GM19372 (cell line): ENCODE measurements around the gene PRDM12.
"Not testable (repeated sequence)": the region's sequence is repeated elsewhere in the genome, so short reads cannot be mapped to it uniquely, and the experiment has no call there.

Experiments used
- ATAC-seq: cut with Tn5 transposase; IDR thresholded peaks from one replicate; pipeline ENCODE4 v1.9.1; 2021; ENCODE audit warnings: mild to moderate bottlenecking, low read depth, moderate library complexity; ENCODE audit not compliant: unreplicated experiment

PRDM12 gene

DNA sequence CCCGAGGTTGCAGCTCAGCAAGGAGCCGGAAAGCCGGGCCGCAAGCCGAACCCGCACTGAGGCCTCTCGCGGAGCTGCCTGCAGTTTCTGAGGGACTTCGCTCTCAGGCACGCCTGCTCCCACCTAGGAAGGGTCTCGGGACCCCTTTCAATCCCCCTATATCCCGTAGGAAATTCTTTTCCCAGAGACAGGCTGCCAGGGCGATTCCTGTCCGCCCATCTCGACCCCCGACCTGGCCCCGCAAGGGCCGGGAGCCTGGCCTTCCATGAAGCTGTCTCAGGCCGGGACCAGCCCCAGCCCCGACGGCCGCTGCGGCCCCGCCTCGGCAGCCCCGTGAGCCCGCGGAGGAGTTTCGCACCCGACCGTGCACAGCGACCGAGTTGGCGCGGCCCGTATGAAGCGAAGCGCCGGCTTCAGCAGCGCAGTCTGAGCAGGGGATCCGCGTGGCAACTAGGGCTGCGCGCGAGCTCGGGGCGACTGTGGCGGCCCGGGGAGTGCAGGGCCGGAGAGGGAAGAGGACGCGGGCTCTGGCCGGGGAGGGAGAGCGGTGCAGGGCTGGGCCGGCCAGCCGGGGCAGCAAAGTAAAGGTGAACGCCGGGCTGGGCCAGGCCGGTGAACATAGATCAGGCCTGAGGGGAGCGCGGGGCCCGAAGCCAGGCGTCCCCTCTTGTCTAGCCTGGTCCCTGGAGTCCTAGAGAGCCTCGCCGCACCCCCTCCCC is 977 bp upstream of the PRDM12 start:
- ATAC-seq: no peak

DNA sequence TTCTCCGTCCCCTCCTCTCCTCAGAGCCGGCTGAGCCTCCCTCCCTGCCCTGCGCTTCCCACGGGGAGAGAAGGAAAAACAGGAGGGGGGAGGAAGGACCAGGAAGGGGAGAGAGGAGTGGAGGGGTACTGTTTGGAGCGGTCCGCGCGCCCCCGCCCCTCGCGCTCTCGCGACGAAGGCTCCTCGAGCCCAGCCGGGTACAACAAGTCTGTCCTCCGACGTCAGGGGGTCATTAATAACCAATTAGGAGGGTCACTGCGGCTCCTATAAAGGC is 480 bp upstream of the PRDM12 start:
- no peak for ATAC-seq

DNA sequence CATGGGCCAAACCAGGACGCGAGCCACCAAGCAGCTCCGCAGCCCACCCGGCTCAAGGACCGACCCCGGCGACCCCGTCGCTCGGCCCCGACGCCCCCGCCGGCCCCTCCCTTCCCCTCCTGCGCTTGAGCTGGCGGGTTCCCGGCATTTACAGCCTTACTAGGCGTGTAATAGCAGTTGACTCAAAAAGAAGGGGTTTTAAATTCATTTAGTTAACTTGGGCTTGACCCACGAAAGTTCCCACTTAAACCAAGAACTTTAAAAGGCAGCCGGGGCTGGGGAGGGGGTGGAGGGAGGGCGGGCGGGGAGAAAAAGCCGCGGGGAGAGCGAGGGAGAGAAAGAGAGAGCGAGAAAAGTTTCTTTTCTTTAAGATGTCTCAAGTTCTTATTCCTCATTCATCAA is 636 bp downstream of the PRDM12 start:
- ATAC-seq: no peak

DNA sequence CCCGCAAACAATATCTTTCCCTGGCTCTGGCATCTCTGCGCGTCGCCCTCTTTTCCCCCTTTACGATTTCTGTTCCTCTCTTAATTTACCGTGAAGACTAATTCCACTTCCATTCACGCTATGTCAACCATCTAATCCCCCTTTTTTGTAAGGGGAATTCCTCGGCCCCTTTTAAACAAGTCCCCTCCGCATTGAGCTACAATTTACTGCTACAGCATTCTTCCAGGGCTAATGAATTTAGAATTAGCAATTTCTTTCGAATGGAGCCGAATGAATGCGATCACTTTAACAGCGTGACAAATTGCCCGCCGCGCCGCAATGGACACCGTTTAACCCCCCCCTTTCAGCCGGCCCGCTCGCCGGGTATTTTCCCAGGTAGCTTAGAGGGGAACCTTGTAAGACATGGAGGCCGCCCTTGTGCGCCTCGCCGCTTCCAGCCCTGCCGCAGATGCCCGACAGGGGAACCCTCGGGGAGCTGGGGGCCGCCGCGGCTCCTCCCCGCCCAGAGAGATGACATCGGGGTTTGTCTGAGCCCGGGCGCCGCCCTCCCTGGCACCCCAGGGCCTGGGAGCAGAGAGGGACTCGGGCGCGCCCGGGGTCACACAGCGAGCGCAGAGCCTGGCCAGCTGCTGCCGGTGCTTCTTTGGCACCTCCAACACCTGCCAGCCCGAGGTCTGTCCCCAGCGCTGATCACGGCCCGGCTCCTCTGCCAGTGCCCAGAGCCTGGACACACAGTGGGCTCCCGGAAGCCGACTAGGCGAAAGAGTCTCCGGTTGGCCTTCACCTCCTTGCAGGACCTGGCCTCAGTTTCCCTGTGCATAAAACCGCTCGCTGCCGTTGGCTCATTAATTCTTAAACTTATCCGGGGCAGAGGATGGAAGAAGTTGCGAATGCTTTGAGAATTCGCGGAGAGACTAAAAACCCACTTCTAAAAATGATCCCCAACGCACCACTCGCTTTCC is 1.3 kb downstream of the PRDM12 start:
- ATAC-seq: no peak

DNA sequence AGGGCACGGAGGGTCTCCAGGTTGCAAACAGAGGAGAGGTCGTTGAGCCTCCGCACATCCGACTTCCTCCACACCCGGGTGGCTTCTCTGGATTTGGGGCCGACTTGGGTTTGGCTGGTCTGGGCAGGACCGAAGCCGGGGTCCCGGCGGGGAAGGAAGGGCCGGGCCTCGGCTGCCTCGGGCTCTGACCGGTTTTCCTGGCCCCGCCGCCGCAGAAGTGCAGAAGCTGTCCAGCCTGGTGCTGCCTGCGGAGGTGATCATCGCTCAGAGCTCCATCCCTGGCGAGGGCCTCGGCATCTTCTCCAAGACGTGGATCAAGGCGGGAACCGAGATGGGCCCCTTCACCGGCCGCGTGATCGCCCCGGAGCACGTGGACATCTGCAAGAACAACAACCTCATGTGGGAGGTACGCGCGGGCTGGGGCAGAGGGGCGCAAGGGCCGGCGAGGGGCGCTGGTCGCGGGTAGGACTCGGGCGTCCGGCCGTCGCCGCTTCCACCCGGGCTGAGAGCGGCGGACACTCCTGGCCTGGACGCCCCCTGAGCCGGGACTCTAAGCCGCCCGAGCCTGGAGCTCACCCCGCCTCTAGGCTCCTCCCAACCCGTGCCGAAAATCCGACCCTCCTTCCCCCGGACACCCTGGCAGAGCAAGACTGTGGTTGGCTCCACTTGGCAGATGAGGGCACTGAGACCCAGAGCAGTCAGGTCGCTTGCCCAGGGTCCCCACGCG is 2.2 kb downstream of the PRDM12 start:
- ATAC-seq: no peak

DNA sequence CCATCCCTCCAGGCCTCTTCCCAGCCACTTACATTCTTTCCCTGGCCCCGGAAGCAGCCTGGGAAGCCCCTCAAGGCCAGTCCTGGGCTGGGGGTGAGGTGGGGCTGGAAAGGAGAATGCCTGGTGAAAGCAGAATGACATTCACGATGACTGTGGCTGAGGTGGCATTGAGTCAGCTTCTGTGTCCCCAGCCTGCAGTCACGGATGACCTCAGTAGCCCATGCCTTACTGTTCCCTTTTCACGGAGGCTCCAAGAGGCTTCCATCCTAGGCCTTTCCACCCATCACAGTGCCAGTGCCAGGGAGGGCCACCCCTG is 2.7 kb downstream of the PRDM12 start:
- no peak for ATAC-seq

DNA sequence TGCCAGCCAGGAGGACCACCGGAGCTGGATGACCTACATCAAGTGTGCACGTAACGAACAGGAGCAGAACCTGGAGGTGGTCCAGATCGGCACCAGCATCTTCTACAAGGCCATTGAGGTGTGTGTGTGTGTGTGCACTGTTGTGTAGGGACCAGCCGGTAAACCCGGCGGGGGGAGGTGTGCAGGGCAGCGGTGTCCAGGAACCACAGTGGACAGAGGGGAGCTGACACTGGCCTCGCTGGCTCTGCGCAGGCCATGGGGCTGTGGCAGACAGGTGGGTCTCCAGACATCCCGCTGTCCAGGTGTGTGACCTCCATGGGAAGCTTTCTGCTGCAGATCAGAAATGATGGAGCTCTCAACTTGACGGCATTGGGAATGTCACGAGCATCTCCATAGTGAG is 3.8 kb downstream of the PRDM12 start:
- no peak for ATAC-seq

DNA sequence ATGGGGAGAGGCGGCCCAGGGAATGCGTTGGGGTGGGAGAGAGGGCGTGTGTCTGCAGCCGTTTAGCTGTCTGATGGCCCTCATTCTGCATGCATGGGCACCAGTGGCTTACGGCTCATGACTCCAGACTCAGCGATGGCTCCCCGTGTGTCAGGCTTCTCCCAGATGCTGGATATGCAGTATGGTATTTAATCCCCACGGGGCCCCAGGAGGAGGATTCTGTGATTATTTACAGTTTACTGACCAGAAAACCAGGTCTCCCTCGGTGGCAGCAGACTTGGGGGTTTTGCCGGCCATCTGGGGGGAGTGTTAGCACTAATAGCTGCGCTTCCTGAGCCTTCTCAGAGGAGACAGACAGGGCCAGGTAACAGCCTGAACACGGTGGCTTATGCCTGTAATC is 4.3 kb downstream of the PRDM12 start:
- ATAC-seq: no peak

DNA sequence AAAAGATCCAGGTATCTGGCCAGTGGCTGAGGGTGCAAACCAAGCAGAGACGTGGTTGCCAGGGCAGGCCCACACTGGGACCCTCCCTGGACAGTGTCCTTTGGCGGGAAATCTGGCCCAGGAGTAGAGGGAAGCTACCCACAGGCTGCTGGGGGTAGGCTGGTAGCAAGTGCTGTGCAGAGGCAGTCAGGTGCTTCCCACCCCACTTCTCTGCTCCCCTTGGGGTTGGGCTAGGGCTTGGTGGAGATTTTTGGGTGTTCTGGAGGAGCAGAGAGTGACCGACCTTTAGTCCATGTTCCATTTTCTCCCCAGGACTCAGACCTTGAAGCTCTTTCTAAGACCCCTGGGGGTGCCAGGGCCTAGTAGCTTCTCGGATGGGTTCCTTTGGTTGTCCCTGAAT is 5.6 kb downstream of the PRDM12 start:
- ATAC-seq: no peak

DNA sequence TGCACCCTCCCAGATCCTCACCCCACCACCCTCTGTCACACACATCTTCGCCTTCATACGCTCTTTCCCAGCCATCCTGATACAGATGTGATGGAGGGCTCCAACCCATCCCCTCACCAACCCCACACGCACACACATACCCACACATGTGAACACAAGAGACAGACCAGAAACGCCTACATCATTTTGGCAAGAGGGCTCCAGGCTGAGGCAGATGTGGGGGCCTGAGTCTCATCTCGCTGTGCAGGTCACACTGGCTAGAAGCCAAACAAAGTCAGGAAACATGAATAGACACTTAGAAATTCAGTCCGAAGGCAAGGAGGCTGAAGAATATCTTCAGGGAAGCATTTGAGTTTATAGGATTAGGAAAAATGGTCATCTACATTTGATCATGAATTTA is 6.2 kb downstream of the PRDM12 start:
- no peak for ATAC-seq

DNA sequence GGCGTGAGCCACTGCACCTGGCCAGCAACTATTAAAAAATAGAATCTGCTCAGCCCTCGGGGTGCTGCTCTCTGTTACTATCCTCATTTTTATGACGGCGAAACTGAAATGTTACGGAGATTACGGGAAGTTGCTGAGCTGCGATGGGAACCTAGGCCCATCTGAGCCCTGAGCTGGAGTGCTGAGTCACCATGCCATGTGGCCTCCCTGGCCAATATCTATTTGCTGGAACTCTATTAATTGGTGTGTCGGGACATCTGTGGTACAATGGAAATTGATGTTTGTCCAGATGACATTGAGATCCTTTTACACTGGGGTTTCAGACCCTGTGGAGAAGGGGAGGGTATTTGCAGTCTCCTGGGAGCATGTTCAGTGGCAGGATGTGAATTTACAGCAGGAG is 8.1 kb downstream of the PRDM12 start:
- ATAC-seq: no peak

DNA sequence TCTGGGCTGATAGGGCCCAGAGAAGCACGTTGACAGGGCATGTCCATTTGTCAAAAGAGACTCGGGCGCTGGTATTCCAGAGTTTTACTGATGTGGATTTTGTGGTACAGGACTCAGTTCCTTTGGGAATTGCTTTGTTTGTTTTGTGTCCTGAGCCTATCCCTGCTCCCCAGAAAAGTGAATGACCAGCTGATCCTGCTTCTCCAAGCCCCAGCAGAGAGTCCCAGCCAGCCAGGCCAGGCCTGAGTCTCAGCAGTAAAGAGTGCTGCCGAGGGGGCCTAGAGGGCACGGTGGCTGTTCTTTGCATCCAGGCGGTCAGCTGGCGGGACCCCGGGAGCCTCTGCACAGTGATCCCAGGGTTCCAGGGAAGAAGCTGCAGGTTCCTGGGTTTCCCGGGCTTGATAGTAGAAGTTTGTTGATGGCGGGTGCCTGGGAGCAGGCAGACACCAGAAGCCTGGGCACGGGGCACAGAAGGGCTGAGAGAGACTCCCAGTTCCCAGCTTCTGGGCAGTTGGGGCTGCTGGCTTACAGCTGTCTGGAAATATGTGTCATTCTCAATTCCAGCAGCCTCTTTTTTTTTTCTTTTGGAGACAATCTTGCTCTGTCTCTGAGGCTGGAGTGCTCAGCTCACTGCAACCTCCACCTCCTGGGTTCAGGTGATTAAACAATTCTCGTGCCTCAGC is 8.7 kb downstream of the PRDM12 start:
- ATAC-seq: no peak

DNA sequence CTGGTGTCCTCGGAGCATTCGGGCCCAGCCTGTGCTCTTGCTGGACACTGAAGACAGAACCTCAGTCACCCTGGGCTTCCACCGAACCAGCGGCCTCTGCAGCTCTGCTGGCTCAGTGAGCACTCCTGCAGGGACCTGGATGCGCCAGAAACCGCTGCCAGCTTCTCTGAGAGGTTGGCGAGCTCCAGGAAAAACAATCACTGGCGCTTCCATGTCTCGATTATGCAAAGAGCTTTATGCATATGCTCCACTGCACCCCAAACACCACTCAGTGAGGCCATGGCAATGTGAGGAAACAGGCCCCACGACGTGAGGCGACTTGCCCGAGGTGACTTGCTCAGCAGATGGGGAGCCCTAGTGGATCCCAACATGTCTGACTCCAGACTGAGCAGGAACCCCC is 11.0 kb downstream of the PRDM12 start:
- no peak for ATAC-seq

DNA sequence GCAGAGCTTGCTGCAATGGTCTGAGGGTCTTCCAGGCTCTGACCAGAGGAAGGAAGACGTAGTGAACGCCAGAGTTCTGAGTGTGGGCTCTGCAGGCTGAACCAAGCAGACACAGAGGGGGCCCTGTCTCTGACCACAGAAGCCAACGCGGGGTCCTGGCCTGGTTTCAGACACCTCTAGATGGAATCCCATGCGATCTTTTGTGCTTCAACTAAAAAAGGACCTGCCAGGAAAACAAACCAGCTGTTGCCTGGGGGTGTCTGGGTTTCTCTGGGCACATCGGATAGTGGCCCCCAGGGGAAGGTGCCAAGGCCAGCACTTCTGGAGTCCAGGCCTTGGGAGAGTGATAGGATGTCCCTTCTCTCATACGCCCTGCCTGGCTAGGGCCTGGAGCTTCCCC is 12.9 kb downstream of the PRDM12 start:
- ATAC-seq: no peak

DNA sequence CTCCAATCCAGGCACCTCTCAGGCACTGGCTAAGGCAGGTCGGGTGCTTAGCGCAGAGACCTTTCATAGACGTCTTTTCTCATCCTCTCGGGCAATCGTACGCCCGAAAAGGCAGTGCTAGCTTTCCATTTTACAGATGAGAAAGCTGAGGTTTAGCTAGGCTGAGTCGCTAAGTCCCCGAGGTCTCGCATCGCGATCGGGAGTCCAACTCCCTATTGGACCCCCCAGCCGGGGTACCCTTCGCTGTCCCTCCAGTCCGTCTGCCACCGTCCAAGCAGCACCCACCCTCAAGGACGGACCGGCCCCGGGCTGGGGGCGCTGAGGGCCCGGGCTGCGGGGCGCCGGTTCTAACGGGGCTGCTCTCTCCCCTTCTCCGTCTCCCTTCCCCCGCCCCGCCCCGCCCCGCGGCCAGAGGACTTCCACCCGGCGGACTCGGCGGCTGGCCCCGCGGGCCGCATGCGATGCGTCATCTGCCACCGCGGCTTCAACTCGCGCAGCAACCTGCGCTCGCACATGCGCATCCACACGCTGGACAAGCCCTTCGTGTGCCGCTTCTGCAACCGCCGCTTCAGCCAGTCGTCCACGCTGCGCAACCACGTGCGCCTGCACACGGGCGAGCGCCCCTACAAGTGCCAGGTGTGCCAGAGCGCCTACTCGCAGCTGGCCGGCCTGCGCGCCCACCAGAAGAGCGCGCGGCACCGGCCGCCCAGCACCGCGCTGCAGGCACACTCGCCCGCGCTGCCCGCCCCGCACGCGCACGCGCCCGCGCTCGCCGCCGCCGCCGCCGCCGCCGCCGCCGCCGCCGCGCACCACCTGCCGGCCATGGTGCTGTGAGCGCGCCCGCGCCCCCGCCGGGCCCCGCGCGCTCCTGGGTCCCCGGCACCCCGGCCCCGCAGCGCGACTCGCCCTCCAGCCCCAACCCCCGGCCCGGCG is 16.7 kb downstream of the PRDM12 start:
- no peak for ATAC-seq

DNA sequence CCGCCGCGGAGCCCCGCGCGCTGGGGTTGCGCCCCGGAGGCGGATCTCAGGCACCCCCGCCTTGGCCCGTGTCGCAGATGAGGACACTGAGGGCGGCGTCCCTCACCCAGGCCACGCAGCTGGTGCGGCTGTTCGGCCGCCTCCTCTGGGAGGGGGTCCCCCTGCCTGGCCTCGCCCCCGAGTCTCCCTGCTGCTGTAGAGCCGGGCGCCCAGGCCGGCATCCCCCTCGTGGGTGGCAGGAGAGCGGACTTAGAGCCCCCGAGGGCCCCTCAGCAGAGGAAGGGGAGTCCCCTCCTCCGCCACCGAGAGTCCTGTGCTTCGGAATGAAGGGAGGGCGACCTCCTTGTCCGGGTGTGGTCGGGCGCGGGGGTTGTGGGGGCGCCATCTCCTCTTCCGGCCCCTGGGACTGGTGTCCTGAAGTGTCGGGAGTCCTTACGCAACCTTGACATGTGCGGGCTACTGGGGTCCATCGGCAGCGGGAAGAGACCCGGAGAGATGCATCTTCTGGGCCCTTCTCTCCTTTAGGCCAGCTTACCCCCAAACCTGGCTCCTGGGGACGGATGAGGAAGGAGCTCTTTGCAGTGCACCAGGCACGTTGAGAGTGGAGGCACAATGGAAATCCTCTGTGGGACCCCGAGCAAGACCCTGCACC is 17.5 kb downstream of the PRDM12 start:
- ATAC-seq: no peak

DNA sequence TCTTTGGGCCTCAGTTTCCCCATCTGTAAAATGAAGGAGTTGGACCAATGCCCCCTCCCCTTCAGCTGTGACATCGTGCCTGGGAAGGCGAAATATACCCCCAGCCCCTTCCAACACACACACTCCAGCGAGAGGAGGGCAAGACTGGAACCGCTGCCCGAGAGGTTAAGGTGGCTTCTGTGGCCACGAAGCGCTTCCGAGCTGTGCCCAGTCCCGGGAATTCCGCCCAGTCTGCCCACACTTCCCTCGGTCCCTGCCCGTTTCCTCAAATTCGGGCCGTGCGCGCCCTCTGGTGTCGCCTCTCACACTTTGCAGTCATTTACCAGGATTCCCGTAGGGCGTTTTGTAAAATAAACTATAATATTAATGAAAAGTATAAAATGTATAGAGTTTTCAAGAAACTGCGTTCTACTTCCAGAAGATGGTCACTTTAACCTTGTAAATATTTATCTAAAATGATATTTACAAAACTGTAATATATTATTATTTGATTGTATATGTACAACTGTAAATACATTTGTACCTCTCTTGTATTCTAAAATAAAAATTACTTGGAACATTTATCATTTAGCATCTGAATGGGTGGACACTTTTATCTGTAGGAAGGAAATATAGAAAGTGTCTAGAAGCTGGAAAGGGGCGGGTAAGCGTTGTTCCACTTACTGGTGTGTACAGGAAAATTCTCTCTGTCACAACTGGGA is 18.2 kb downstream of the PRDM12 start:
- no peak for ATAC-seq

DNA sequence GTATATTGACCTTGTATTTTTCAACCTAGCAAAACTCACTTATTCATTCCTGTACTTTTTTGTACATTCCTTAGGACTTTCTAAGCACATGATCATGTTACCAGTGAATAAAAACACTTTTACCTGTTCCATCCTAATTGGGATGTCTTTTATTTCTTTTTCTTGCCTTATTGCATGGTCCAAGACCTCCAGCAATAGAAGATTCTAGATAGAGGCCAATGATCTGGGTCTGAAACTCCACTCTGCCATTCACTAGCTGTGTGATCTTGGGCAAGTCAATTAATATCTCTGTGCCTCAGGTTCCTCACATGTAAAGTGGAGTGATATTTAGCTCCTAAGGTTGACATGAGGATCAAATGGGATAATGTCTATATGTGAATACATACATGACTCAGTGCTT is 20.7 kb downstream of the PRDM12 start:
- no peak for ATAC-seq

DNA sequence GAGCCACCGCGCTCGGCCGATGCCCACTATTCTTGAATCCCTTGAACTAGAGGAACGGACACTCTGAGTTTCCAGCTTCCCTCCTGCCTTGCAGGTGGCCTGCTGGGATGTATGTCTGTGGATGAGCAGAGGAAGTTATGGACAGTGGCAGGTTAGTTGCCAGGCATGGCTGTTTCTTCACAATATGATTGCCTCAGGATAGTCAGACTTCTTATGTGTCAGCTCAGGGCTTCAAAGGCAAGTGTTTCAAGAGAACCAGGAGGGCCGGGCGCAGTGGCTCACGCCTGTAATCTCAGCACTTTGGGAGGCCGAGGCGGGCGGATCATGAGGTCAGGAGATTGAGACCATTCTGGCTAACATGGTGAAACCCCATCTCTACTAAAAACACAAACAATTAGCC is 21.6 kb downstream of the PRDM12 start:
- ATAC-seq: not testable (repeated sequence)
